ENCODE measurements around the gene NNMT.

The NNMT gene

GRCh38 chr11:114353443-114353842 lies 57.2 kb downstream of the NNMT start:
- no peak for DNase-seq

GRCh38 chr11:114354076-114354475 lies 57.9 kb downstream of the NNMT start:
- DNase-seq = no peak

GRCh38 chr11:114358716-114359115 lies 62.5 kb downstream of the NNMT start:
- no peak for DNase-seq

- DNase-seq = no peak
Observed at GRCh38 chr11:114359342-114359741, 63.1 kb downstream of the NNMT start.

GRCh38 chr11:114362326-114362725 lies 66.1 kb downstream of the NNMT start:
- DNase-seq = no peak

- no peak for DNase-seq
Observed at GRCh38 chr11:114362958-114363357, 66.8 kb downstream of the NNMT start.

All from CD4-positive, alpha-beta T cell treated with Interleukin-15 for 1 hour (primary cell).